T-helper 1 cell treated with Interleukin-12 subunit alpha and Interleukin-12 subunit beta and Interleukin-4 antibody, amounts not matched to agents 30 μg/mL and 1 μg/mL, for 36 hours (primary cell): Measurements from ENCODE around the gene CNNM3.
"Not testable (repeated sequence)": the region's sequence is repeated elsewhere in the genome, so short reads cannot be mapped to it uniquely, and the experiment has no call there.

Experiments
- H3K27ac Mint-ChIP-seq: one replicate; pipeline ENCODE4 v1.8.0; 2021; ENCODE audit warnings: mild to moderate bottlenecking, mixed read lengths
- H3K27me3 Mint-ChIP-seq: one replicate; pipeline ENCODE4 v1.8.0; 2021; ENCODE audit warnings: low read depth, mixed read lengths
- H3K36me3 Mint-ChIP-seq: one replicate; pipeline ENCODE4 v1.8.0; 2021; ENCODE audit warnings: low read depth, mixed read lengths
- H3K4me1 Mint-ChIP-seq: one replicate; pipeline ENCODE4 v1.8.0; 2021; ENCODE audit warnings: low read depth, mixed read lengths
- H3K4me3 Mint-ChIP-seq: one replicate; pipeline ENCODE4 v1.8.0; 2021; ENCODE audit warnings: mild to moderate bottlenecking, moderate library complexity, mixed read lengths
- H3K9me3 Mint-ChIP-seq: one replicate; pipeline ENCODE4 v1.8.0; 2021; ENCODE audit warnings: mixed read lengths

Gene CNNM3

DNA sequence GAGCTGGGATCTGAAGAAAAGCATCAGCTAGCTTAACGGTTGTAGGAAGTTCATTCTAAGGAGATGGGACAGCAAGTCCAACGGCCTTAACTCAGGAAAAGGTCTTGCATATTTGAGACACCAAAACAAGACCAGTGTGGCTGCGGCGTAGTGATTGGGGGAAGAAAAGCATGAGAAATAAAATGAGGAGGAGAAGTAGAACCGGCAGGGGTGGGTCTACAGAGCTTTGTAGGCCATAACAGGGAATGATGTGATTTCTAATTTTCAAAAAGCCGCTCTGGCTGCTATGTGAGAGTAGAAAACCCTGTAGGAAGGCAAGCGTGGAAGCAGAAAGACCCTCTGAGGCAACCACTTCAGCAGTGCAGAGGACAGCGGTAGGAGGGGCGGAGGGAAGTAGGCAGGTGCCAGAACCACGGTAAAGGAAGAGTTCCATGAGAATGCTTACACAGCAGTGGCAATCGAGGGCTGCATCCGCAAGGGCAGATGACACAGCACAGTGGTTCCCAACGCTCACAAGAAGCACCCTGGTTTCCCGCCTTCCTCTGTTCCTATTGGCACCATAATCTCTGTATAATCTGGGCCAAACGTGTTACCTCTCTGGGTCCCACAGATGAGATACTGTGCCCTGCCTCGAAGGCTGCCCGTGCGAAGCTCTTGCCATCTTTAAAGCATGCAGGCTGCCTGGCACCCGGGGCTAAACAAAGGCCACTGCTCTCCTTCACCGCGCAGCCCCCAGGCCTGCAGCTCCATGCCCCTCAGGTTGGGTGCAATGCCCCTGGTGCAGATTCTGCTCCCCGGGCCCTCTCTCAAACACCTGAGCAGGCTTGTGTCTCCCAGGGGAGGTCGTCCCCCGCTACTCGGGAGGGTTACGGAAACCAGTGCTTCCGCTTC is 41.0 kb downstream of the CNNM3 start:
- peak overlapping the region; percentile 88 for H3K4me3 Mint-ChIP-seq
- H3K27ac Mint-ChIP-seq: peak overlapping the region; percentile 84
- peaks cover 19% of the 10 kb centered on the region for H3K36me3 Mint-ChIP-seq
- no peaks in the 10 kb centered on the region for H3K27me3 Mint-ChIP-seq
- H3K4me1 Mint-ChIP-seq: peaks cover 27% of the 10 kb centered on the region
- H3K9me3 Mint-ChIP-seq: no peaks in the 10 kb centered on the region

DNA sequence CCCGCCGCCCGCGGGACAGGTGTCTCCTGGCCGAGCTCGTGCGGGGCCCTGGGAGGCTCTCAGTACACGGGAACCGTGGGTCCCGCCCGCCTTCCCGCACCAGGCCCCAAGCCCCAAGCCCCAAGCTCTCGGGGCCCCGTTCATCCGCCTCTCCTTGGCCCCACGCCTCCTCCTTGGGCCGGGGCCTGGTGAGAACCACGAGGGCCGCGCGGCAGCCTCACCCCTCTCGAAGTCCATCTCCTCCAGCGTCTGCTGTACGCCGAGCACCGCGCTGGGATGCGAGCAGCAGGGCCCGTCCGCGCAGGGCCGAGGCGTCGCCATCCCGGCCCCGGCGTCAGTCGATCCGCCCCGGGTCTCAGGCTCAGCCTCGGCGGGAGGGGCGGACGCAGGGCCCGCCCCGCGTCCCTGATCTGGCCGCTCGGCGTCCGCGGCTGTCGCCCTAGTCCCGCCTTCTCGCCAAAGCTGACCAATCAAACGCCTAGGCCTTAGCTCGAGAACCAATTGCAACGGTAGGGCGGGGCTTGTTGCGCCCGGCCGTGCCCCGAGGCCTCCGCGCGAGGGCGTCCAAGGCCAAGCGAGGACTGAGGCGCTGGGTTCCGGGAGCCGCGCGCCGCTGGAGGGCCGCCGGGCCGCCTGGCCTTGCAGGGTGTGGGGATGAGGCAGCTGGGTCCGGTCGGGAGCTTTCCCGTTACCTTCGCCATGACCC is 41.8 kb downstream of the CNNM3 start, which contains the start of gene ANKRD39:
Gene ANKRD39, minus strand, starts transcription at position 350 of the 706 bp plus-strand sequence. Its CDS starts 29 bp downstream, at position 321.
- Mint-ChIP-seq H3K4me1 (peaks cover 27% of the 10 kb centered on the region), H3K9me3 (no peaks in the 10 kb centered on the region), H3K4me3 (peak within 1 kb of the TSS; percentile 88), H3K36me3 (peaks cover 16% of the 10 kb centered on the region), H3K27ac (peak within 1 kb of the TSS; percentile 84), H3K27me3 (no peaks in the 10 kb centered on the region)

DNA sequence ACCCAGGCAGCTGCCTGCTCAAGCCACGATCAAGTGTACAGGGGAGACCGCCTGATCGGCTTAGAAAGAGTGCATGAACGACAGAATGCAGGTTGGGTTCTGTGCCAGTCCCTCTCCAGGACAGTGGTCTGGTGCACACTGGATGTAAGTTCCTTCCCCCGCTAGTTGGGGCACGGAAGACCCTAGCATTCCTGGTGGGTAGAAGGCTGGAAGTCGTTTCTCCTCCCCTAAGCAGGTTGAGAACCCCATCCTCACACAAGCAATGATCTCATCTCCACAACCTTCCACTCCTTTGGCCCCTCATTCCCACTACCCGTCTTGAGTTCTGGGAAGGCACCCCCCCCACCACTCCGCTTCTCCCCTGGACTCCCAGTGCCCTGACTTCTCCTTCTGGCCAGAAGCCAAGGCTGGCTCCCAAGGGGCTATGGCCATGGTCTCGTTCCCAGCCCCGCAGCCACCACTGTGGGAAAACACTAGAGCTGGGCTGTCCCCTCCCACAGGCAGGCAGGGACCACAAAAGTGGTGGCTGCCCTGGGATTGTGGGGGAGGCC is 43.1 kb downstream of the CNNM3 start:
- H3K9me3 Mint-ChIP-seq: no peaks in the 10 kb centered on the region
- H3K36me3 Mint-ChIP-seq: peaks cover 15% of the 10 kb centered on the region
- H3K4me1 Mint-ChIP-seq: peaks cover 27% of the 10 kb centered on the region
- H3K27me3 Mint-ChIP-seq: no peaks in the 10 kb centered on the region
- H3K27ac Mint-ChIP-seq: peak overlapping the region; percentile 15
- peak overlapping the region; percentile 31 for H3K4me3 Mint-ChIP-seq

DNA sequence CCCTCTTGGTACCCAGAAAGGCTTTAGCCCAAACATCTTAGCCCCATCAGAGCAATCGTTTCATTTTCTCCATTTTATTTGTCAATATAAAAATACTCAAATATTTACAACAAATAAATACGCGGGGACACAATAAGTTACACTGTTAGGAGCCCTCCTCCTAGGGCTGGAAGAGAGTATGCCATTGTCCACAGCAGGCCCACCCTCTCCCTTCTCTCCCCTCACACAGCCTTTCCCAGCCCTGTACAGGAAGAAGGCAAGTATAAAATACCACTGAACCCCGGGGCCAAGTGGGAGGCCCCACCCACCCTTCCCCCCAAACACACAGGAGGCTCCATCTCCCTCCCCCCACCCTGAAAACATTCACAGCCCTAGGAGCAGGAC is 43.6 kb downstream of the CNNM3 start:
- Mint-ChIP-seq H3K27me3 (no peaks in the 10 kb centered on the region), H3K4me1 (peaks cover 27% of the 10 kb centered on the region), H3K36me3 (peaks cover 15% of the 10 kb centered on the region), H3K4me3 (no peak overlapping the region), H3K9me3 (no peaks in the 10 kb centered on the region), H3K27ac (no peak overlapping the region)

DNA sequence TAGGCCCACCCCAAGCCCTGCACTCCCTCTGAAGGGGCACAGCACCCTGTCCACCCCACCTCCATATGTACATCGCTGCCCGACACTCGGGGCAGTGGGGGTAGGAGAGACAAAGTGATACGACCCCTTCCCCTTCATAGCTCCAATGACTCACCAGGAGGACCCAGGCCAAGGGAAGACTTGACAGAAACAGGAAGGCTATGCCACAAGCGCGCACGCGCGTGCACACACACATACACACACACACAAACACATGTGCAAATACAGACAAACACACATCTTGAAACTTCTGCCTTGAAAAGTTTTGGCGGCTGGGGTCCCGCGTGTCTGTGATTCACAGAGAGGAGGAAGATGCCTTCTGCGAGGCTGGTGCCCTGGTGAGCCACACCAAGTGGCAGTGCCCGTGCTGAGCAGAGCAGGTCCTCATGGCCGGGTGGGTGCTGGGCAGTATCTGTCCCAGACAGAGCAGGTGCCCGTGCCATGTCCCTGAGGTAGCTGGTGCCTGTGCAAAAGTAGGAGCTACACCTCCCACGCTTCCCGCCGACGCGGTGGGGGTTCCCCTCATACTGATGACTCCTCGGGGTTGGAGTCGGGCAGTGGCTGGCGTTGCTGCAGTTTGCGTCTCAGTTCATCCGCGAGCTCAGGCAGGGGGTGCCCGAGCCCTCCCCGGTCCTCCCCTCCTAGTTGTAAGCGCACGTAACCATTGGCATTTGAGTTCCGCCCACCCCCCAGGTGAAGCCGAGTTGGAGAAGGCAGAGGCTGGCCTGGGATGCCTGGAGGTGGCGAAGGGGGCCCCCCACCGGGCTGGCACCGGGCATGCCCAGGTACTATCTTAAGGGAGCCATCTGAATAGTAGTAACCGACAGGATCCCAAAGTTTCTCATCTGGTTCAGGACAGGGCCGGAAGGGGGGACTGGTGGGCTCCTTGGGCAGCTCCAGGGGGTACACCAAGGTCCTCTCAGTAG is 44.3 kb downstream of the CNNM3 start:
- Mint-ChIP-seq H3K4me1 (peaks cover 24% of the 10 kb centered on the region), H3K27me3 (no peaks in the 10 kb centered on the region), H3K4me3 (no peak overlapping the region), H3K9me3 (no peaks in the 10 kb centered on the region), H3K27ac (peak overlapping the region; percentile 57), H3K36me3 (peaks cover 17% of the 10 kb centered on the region)

DNA sequence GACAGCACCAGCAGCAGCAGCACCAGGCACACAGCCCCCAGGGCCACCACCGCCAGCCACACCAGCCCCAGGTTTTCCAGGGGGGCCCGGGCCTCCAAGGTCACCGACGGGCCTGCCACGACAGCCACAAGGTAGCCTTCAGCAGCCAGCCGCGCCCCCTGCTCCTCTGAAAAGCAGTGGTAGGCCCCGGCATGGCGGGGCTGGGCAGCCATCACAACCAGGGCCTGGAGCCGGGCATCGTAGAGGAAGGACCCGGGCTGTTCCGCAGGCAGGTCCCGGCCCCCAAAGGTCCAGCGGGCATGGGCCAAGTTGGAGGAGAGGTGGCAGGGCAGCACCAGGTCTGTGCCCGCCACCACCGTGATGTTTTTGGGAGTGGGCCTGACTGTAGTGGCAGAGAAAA is 45.0 kb downstream of the CNNM3 start:
- Mint-ChIP-seq H3K4me1 (peaks cover 24% of the 10 kb centered on the region), H3K9me3 (no peaks in the 10 kb centered on the region), H3K4me3 (no peak overlapping the region), H3K27ac (no peak overlapping the region), H3K36me3 (peaks cover 20% of the 10 kb centered on the region), H3K27me3 (no peaks in the 10 kb centered on the region)

DNA sequence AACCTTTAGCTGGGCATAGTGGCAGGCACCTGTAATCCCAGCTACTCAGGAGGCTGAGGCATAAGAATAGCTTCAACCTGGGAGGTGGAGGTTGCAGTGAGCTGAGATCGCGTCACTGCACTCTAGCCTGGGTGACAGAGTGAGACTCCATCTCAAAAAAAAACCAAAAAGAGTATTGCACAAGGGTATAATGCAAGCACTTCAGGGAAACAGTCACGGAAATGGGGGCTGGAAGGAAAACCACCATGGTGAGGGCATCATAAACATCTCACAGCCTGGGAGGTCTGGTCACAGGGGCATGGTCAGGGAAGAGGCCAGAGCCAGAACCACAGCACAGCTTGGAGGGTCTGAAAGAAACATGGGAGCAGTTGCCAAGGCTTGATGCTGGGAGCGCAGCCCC is 47.0 kb downstream of the CNNM3 start:
- not testable (repeated sequence) for H3K27me3 Mint-ChIP-seq
- peaks cover 23% of the 10 kb centered on the region for H3K4me1 Mint-ChIP-seq

DNA sequence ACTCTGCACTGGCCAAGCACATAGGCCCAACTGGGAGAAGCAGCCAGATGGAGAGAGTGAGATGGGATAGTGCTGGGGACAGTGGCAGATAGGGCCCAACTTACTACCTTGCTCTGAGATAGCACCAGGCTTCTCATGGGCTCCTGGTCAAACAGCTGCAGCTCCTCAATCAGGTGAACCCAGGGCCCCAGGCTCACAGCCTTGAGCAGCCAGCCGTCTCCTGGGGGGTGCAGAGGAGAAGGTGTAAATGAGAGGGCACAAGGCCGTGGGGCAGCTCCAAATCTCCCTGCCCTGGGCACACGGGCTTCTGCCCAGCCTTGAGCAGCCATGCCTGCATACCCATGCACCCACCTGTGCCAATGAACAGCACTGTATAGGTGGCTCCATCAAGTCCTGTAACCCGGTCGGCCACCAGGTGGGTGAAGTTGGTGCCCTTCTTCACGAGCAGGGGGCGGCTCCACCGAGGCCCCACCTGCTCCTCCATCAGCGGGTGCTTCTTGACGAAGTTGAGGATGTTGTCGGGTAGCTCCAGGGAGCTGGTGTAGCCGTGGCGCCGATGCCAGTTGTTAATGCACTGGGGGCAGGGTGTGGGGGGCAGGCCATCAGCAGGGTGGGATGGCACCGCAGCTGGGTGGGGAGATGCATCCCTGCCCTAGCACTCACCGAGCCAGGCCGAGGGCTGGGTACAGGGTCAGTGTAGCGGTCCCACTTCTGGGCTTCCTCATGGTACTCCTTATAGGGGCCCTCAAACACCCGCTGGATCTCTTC is 47.7 kb downstream of the CNNM3 start:
- H3K36me3 Mint-ChIP-seq: peaks cover 22% of the 10 kb centered on the region
- H3K27ac Mint-ChIP-seq: no peak overlapping the region
- H3K9me3 Mint-ChIP-seq: no peaks in the 10 kb centered on the region
- no peaks in the 10 kb centered on the region for H3K27me3 Mint-ChIP-seq
- H3K4me3 Mint-ChIP-seq: no peak overlapping the region
- H3K4me1 Mint-ChIP-seq: peaks cover 23% of the 10 kb centered on the region

More for the DNA sequence above, 47.0 kb downstream of the CNNM3 start:
- peaks cover 22% of the 10 kb centered on the region for H3K36me3 Mint-ChIP-seq
- H3K4me3 Mint-ChIP-seq, H3K9me3 Mint-ChIP-seq, H3K27ac Mint-ChIP-seq: not testable (repeated sequence)

DNA sequence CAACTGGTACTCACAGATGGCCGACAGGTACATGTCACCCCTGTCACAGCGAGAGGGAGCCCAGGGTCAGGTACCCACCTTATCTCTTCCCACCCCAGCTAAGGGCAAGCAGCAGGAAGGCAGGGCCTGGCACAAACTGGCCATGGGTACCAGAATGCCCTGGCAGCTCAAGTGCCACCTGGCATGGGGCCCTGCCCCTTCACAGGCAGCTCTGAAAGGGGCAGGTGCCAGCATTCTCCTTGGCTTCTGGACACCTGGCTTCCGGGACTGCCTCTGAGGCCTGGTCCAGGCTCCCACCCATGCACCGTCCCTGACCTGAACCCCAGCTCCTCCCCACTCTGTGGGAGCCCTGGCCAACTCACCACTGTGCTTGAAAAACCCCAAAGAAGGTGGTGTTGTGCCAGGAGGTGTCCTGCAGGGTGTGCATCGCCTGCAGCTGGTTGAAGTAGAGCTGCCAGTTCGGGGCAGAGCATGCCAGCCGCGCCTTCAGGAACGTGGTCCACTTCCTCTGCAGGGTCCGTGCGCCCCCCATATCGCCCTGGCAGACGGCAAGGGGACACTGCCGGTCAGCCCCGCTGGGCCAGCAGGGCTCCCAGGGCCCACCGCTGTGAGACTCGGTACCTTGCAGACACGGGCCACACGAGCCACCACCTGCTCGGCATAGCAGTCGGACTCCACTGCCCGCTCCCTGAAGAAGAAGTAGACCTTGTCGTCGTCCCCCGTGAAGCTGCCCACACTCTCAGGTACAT is 48.4 kb downstream of the CNNM3 start:
- Mint-ChIP-seq H3K4me3 (no peak overlapping the region), H3K27ac (no peak overlapping the region), H3K27me3 (no peaks in the 10 kb centered on the region), H3K9me3 (no peaks in the 10 kb centered on the region), H3K4me1 (peaks cover 16% of the 10 kb centered on the region), H3K36me3 (peaks cover 22% of the 10 kb centered on the region)

DNA sequence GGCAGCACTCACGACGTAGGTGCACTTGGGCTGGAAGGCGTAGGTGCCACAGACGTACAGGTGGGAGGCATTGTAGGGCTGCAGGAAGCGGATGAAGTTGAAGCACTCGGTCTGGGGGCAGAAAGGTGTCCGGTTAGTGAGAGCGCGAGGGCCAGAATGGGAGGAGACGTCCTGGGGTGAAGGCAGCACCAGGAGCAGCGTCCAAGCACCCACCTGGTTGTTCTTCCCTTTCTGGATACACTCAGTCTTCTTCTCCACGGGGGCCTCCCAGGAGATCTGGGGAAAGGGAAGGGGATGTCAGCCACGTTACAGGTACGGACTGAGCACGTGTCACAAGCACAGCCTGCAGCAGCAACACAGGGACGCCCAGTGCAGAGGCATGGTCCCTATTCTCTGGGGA is 49.6 kb downstream of the CNNM3 start:
- H3K4me3 Mint-ChIP-seq: no peak overlapping the region
- H3K27ac Mint-ChIP-seq: no peak overlapping the region
- peaks cover 3% of the 10 kb centered on the region for H3K27me3 Mint-ChIP-seq
- H3K9me3 Mint-ChIP-seq: no peaks in the 10 kb centered on the region
- peaks cover 16% of the 10 kb centered on the region for H3K36me3 Mint-ChIP-seq
- peaks cover 16% of the 10 kb centered on the region for H3K4me1 Mint-ChIP-seq

DNA sequence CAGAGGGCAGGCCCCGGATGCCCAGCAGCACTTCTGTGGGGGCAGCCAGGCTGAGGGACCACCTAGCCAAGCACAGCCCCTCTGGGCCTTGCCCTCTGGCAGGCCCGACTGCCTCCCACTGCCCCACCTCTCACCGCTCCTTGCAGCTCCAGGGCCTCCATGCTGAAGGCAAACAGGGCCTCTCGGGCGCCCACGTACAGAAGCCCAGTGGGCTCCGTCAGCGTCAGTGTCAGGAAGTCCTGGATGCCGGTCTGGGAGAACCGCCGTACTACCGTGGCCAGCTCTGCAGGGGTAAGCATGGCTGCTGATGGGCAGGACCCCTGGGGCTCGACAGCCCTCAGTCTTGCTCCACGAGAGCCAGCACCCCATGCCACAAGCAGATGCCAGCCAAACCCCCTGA is 50.1 kb downstream of the CNNM3 start:
- Mint-ChIP-seq H3K4me1 (peaks cover 21% of the 10 kb centered on the region), H3K4me3 (no peak overlapping the region), H3K27ac (no peak overlapping the region), H3K27me3 (peaks cover 8% of the 10 kb centered on the region), H3K9me3 (no peaks in the 10 kb centered on the region), H3K36me3 (peaks cover 16% of the 10 kb centered on the region)

DNA sequence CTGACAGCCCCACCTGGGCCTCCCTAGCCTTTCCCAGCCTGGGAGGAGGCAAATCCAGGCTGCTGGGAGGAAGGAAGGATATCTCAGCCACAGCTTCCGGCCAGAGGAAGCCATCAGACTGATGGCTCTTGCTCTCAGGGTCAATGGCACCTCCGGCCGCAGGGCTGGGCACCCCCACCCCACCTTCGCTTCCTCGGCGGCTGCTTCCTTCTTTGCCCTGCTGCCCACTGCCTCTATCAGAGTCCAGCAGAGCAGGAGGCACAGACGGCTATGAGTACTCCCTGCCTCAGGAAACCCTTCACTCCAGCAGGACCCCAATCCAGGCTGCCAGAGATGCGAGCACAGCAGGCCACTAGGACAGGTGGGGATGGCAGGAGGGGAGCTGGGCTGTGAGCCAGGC is 50.5 kb downstream of the CNNM3 start:
- H3K27me3 Mint-ChIP-seq: peaks cover 11% of the 10 kb centered on the region
- H3K36me3 Mint-ChIP-seq: peaks cover 16% of the 10 kb centered on the region
- no peaks in the 10 kb centered on the region for H3K9me3 Mint-ChIP-seq
- peaks cover 22% of the 10 kb centered on the region for H3K4me1 Mint-ChIP-seq
- H3K4me3 Mint-ChIP-seq: peak overlapping the region; percentile 65
- no peak overlapping the region for H3K27ac Mint-ChIP-seq
